Myocyte (in vitro differentiated cells): ENCODE data around the gene PAM. TPM values are rescaled to one million over a fixed set of nuclear protein-coding genes. Genes with fewer than 3 reads are reported as not detected.

Source experiments
- DNase-seq: peaks from one replicate; pipeline ENCODE4 v3.0.0-alpha.2; 2012; ENCODE audit warnings: low read depth
- total RNA-seq: library from RNA; depleted of rRNA; stranded (reverse); fragments of >200 nt; gene quantifications from 2 replicates; pipeline ENCODE4 v1.2.3, GENCODE V29; 2014

The PAM gene
- total RNA-seq, 1 donor from 2014 or later: 319 TPM

DNA sequence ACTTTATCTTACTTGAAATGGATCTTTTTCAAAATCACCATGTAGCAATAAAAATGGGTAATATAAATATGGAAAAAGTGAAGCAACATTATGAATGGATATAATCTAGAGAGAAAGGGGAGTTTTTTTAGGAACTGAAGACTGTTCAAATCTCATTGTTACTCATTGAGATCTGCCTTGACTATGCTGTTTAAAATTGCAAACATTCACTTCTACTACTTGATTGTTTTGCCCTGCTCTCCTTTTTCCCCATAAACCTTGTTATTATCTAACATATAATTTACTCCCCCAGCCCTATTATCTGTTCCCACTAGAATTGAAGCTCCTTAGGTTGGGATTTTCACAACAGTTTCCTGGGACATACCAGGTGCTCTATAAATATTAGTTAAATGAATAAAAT lies 22.0 kb downstream of the PAM start:
- no peak for DNase-seq

DNA sequence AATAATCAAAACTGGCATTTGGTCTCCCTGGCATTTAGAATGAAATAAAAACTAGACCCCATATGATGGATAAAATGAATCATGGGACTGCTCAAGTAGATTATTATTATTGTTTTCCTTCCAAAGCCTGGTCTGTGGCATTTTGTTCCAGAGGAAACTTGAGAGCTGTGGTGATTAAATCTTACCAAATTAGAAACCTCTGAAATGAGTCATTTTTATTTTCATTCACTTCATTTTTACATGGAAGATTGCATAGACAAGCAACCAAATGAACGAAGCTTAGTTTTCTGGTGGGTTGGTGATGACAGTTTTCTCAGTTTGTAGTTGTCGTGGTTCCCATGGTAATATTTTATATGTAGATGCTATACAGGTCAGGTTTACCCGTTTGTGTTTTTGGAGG lies 23.4 kb downstream of the PAM start:
- DNase-seq: peak; percentile 73

DNA sequence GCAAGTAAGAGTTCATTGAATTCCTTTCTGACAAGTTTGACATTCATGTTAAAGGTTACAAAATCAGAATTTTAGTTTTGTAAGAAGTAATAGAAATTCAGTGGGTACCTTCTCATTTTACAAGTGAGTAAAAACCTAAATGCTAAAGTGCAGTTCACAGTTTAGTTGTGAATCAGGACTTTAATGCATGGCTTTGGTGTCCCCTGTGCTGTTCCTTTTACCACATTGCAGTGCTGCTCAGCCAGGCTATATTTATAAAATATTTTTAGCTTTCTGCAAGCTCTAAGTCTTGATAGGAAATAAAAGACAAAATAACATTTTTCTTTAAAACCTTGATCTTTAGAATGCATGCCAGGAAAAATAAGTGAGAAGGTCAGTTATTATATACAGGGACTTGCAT lies 26.3 kb downstream of the PAM start:
- no peak for DNase-seq

DNA sequence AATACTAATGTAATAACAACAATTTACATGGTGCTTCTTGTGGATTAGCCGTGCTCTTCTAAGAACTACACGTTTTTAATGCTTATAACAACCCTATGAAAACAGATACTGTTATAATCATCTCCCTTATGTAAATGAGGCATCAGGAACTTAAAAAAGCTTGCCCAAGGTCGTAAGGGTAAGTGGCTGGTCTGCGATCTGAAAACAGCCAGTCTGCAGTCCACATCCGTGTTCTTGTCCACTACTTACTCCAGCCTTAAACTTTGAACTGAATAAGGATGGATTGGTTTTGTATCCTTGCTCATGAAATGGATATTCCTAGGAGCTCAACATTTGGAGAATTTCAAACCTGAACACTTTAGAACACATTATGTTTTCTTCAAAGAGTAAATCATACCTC lies 26.7 kb downstream of the PAM start:
- no peak for DNase-seq

DNA sequence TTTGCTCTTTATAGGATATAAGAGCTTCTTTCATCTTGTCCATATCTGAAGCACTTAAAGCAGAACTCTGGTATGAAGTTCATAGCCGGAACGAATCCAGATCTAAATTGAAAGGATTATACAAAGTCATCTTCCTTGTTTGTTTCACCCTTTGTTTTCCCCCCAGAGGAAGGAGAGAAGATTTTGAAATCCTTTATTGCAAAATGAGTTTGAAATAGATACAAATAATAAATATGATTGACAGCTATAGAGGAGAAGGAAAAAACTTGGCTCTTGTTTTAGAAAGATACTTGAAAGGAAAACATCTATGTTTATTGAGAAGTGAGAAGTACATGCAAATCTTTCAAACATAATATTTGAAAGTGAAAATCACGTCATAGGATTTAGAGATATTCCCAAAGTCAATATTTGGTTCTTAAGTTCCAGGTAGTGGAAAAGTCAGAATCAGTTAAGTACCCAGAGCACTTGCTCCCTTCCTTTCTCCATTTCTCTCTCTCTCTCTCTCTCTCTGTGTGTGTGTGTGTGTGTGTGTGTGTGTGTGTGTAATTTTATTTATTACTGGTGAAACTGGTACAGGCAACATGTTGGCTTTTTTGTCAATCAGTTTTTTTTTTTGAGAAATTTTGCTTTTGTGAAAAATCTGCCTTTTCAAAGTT lies 27.2 kb downstream of the PAM start:
- no peak for DNase-seq

DNA sequence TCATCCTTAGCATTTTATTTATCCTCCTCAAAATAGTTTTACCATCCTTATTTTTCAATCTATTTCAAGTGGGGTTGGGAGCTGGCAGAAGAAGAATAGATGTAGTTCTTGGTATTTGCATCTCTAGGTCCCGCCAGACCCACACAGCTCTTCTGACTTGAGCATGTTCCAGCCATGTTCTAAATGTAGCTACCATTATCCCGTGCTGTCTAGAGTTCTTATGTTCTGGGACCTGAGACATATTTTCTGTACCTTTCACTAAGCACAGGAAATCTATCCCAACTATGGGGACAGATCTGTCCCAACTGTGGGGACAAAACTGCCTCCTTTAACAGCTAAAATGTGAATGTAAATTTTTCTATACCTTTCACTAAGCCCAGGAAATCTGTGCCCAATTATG lies 32.0 kb downstream of the PAM start:
- no peak for DNase-seq

DNA sequence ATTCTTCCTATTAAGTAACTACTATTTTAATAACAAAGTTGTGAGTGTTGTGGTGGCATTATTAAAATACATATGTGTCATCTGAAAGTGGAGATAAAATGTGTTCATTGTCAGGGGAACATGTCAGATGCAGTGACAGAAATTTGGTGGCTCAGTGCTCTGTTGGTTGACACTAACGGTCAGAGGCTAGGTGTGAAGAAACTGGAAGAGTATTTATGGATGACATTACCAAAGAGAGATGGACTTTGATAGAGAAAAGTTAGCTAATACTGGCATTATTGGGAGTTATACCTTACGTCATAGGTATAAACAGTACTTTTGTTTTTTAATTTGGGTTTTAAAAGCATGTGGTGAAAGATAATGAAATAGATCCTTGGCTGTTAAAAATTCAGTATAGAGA lies 33.7 kb downstream of the PAM start:
- no peak for DNase-seq

DNA sequence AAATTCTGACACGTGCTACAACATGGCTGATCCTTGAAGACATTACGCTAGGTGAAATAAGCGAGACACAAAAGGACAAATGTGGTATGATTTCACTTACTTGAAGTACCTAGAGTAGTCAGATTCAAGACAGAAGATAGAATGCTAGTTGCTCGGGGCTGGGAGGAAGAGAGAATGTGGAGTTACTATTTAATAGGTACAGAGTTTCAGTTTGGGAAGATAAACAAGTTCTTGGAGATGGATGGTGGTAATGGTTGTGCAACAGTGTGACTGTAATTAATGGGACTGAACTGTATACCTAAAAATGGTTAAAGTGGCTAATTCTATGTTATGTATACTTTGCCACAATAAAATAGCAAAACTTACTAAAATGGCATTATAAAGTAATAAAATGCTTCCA lies 34.4 kb downstream of the PAM start:
- DNase-seq: no peak

DNA sequence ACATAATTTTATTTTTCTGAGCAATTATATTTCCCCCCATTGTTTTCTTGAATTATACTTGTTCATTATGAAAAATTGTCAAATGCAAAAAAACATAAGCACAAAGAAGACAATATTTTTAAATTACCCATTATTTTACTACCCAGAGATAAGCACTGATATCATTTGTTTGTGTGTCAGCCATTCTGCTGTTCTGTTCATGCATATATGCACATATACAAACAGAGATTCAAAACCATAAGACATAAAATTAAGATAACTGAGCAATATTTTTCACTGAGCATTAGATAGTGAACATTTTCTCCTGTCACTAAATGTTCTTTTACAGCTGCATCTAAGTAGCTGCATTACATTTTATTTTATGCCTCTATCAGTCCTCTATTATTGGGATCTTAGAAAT lies 35.6 kb downstream of the PAM start:
- DNase-seq: no peak

DNA sequence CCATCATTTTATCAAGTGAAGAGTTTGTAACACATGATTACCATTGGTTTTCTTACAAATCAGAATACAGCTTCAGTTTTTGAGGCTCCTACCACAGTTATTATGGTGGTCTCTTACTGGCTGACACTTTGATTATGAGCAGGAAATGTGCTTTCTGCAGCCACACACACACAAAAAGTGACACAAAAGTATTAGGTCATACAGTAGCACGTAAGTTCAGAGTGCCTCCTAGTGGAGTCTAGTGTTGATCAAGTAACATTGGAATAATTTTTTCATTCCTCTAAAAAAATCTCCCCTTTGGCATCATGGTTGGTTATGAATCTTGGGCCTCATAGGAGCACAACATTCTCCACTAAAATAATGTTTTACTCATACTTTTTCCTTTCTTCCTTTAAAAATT lies 37.6 kb downstream of the PAM start:
- DNase-seq: no peak

DNA sequence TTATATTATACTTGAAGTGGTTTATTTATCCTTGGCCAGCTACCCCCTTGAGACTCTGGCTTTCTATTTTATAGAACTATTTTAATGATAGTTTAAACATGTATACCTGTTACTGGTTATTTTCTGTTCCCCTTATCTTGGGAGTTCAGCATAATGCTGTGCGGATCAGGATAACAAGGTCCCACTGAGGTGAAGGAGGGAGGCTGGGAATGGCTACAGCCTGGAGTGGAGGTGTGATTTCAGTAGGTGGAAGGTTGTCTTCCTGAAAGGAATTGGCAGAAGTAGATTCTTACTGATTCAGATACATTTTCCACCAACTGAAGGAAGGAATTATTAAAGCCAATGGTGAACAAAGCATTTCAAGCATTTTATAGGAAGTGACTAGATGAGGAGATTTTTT lies 38.9 kb downstream of the PAM start:
- DNase-seq: no peak

DNA sequence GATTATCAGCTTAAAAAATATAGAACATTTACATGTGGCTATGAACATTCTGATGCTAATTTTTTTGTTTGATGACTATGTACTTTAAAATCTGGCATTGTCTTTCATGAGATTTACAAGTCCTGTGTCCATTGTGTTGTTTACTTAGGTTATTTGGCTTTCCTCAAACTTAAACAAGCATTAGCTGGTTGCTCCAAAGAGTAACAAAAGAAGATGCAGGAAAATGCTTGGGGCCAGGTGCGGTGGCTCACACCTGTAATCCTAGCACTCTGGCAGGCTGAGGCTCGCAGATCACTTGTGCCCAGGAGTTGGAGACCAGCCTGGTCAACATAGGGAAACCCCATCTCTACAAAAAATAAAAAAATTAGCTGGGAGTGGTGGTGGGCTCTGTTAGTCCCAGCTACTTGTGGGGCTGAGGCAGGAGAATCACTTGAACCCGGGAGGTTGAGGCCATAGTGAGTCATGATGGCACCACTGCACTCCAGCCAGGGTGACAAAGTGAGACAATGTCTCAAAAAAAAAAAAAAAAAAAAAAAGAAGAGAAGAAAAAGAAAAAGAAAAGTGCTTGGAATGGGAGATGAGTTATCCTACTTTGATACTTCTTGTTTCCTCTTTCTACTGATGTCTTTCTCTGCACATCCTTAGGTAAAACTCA lies 39.7 kb downstream of the PAM start:
- no peak for DNase-seq

DNA sequence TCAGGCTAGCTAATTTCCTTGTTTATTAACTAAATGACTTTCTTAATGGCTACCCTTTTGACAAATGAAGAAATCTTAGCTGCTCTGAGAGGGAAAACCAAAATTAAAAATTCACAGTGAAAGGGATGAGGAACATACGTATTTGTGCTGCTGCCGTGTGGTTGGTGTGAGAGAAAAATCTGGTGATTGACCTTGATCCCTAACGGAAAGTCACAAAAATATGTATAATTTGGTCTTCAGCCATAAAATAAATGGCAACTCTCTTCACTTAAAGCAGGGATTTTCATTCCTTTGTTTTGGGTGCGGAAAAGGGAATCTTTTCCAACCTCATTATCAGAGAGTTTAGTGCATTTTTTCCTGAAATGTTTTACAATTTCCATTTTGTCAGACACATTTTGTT lies 40.4 kb downstream of the PAM start:
- DNase-seq: no peak

DNA sequence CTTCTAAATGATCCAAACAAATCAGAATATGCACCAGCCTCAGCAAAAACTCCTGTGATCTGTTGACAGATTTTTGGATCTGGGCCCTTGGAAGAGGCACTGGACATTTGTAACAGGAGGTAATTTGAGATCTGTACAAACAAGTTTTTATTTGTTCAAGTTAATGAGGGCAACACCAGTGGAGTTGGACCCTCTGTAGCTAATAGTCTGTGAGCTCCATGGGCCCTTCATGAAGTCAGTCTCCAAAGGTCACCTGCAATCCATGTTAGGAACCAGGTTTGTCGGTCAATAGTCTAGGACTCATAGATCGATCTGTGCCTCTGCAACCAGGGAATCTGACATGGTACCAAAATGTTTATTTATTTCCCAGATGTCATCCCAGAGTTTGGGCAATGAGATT lies 40.9 kb downstream of the PAM start:
- peak; percentile 51 for DNase-seq

DNA sequence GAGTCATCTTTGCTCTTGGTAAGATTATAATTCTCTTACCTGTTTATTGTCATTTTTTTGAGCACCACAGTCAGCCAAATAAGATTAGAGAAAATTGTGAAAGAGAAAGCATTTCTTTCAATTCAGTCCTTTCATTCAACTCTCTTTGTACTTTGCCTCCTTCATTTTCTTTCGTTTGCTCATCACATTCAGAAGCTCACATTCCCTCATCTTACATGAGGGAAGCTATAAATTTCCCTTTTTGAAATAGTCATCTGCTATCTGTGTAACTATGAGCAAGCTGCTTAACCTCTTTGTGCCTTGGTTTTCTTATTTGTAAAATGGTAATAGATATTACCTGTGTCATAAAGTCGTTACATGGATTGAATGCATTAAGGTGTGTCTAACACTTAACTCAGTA lies 41.4 kb downstream of the PAM start:
- DNase-seq: no peak

DNA sequence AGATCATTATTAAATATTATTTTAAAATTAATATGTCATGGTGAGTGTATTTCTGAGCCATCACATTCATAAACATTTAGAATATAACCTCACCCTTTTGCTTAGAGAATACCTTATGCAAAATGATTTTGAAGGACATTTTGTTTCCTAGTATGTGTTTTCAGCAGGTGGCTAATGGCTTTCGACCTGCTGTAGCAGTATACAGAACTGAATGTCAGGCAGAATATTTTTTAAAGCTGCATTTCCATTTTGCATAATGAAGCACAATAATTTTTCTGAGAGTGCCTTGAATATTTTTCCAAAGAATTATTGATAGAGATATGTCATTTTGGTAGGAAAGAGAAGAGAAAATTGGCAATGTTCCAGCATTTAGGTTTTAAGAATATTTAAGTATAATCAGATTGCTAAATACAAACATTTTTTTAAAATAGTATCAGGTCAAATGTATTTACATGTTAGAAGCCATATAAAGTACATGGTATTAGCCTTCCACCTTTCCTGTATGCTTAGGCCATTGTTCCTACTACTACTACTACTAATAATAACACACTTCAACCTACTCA lies 42.3 kb downstream of the PAM start:
- DNase-seq: no peak

DNA sequence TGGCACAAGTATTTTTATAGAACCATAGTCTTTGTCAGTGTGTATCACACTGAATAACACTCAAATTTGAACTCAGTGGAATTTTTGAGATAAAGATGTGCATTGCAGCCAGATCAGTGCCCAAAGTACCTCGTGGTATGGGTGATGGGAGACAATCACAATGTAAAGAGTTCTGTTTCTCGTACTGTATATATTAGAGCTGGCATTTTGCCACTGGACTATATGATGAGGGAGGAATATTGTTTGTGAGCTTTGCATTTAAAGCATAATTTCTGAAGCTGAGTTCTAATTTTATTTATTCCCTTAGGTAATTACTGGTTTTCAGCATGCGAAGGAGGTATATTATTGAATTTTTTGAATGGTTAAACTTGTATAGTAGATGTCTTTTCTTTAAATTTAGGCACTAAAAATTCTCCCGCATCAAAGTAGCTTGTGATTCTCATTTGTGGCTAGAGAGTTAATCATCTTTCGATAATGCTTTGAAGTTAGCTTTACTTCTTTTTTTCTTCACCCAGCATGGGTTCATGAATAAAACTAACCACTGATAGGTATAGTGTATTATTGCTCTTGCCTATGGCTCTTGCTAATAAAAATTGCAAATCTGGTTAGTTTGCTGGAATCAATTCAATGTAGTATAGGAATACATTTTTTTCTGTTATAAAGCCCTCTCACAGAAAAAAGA lies 43.1 kb downstream of the PAM start:
- DNase-seq: no peak

DNA sequence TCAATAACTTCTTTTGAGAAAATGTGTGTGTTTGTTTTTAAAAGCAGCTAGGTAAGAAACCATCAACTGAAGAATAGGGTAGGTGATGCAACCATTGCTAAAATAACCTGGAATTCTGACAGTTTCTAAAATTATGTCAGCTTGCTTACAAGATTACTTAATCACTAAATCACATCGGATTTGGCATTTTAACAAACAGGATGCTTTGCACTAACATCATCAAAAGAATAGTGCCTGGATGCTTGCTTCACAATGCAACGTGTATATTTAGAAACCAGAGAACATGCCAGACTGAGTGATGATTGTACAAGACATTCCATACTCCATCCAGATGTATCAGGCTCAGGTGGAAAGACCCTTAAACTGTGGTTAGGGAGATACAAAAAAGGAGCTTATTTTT lies 43.9 kb downstream of the PAM start:
- DNase-seq: no peak

DNA sequence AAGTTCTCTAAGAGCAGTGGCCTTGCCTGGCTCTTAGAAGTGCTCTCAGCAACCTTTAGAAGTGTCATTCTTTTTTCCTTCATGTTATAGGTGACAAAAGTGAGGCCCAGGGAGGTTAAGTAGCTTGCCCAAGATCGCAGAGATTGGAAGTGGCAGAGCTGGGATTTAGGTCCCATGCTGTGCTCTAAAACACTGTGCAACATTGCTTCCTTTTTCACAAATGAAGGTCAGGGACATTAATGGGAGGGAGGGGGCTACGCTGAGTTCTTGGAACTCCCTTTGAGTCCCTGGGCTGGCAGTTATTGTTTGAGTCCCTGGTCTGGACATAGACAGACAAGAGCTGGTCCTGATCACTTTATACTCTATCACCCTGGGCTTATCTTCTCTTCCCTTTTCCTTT lies 45.3 kb downstream of the PAM start:
- no peak for DNase-seq

DNA sequence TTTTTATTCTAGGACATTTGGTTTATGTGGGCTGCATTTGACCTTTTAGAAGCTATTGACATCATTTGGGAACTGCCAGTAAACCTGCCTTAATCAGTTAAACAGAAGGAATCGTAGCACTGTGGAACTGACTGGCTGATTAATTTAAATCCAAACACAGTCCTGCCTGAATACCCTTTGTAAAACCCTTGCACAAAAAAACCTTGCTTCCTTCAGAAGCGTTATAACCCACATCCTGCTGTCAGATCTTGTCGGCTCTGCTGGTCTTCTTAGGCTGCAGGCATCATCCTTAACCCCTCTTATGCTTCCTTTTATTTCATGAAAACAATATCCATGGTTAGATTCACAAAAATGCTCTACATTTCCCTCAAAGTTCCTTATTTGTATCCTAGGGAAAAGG lies 46.3 kb downstream of the PAM start:
- no peak for DNase-seq

DNA sequence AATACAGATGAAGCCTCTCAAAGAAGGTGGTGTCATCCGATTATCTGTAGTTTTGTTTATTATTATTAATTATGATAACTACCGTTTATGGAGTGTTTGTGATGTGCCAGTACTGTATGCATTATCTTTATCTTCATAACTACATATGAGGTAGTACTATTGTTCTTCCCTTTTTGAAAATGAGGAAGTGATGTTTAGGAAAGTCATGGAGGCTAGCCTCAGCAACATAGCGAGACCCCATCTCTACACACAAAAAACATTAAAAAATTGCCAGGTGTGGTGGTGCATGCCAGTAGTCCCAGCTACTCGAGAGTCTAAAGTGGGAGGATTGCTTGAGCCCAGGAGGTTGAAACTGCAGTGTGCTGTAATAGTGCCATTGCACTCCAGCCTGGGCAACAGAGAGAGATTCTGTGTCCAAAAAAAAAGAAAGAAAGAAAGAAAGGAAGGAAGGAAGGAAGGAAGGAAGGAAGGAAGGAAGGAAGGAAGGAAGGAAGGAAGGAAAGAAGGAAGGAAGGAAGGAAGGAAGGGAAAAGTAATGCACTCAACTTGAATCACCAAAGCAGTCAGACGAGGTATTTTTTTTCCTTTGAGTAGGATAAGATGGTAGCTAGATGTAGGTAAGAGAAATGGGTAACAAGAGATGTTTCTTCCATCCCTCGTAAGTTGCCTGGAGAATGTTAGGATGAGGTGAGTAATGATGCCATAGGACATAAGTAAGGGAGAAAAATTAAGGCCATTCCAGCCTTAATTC lies 47.8 kb downstream of the PAM start:
- DNase-seq: no peak
